A549 (cell line): ENCODE results near the gene ASIC2.

ENCODE experiments used
- CEBPB ChIP-seq, 2 experiments: fragments of >200 bp in 1 of 2; sonication (Bioruptor Twin) in 1 of 2; formaldehyde crosslinking in 1 of 2; IDR thresholded peaks; 2 replicates each; pipeline ENCODE4 v1.6.1; 2012 to 2016
- EP300 ChIP-seq, 2 experiments: fragments of >200 bp; sonication (Bioruptor Twin); formaldehyde crosslinking; IDR thresholded peaks; 2 replicates in 1 of 2; 3 replicates in 1 of 2; pipeline ENCODE4 v1.6.1; 2016 to 2017
- ESRRA ChIP-seq: fragments of 150-350 bp; IDR thresholded peaks from 2 replicates; pipeline ENCODE4 v1.6.1; 2014; ENCODE audit warnings: mild to moderate bottlenecking, low read length, borderline replicate concordance
- HOXB5 ChIP-seq: fragments of 250-450 bp; sonication (Bioruptor Pico); IDR thresholded peaks from 2 replicates; pipeline ENCODE4 v1.5.0; 2020; ENCODE audit warnings: mild to moderate bottlenecking, moderate library complexity
- PHF8 ChIP-seq: fragments of 200-600 bp; sonication (generic); IDR thresholded peaks from 2 replicates; pipeline ENCODE4 v1.6.1; 2016; ENCODE audit warnings: low read depth, mild to moderate bottlenecking, antibody characterized with exemption, moderate library complexity, borderline replicate concordance
- POLR2A ChIP-seq: IDR thresholded peaks from 2 replicates; pipeline ENCODE4 v1.6.1; 2012; ENCODE audit warnings: mild to moderate bottlenecking, low read length
- RAD21 ChIP-seq, 2 experiments: fragments of >200 bp in 1 of 2; sonication (Bioruptor Twin) in 1 of 2; formaldehyde crosslinking in 1 of 2; IDR thresholded peaks in 1 of 2; conservative IDR thresholded peaks in 1 of 2; 2 replicates in 1 of 2; 3 replicates in 1 of 2; pipeline ENCODE4 v1.6.1; 2012 to 2018; ENCODE audit warnings: inconsistent platforms in 1 of 2
- RNF2 ChIP-seq: fragments of 200-600 bp; sonication (generic); IDR thresholded peaks from 2 replicates; pipeline ENCODE4 v1.6.1; 2016; ENCODE audit warnings: low read depth, mild to moderate bottlenecking, antibody characterized with exemption, moderate library complexity, borderline replicate concordance
- SMC3 ChIP-seq: fragments of >200 bp; sonication (Bioruptor Twin); formaldehyde crosslinking; IDR thresholded peaks from 3 replicates; pipeline ENCODE4 v1.6.1; 2018; ENCODE audit warnings: inconsistent platforms
- SREBF2 ChIP-seq: fragments of 450-650 bp; IDR thresholded peaks from 2 replicates; pipeline ENCODE4 v1.6.1; 2014; ENCODE audit warnings: mild to moderate bottlenecking, moderate library complexity
- ZFP36 ChIP-seq: fragments of 450-650 bp; IDR thresholded peaks from 2 replicates; pipeline ENCODE4 v1.6.1; 2014; ENCODE audit warnings: borderline replicate concordance; ENCODE audit not compliant: partially characterized antibody
- TF ChIP-seq, protein P1 (sequence below): fragments of >200 bp; sonication (Bioruptor Twin); formaldehyde crosslinking; IDR thresholded peaks from 3 replicates; pipeline ENCODE4 v1.5.1; 2016
- TF ChIP-seq, protein P2 (sequence below): fragments of 450-650 bp; IDR thresholded peaks from 2 replicates; pipeline ENCODE4 v1.6.1; 2014; ENCODE audit warnings: antibody characterized with exemption
- TF ChIP-seq, protein P3 (sequence below): IDR thresholded peaks from 2 replicates; pipeline ENCODE4 v1.6.1; 2012

DNA sequence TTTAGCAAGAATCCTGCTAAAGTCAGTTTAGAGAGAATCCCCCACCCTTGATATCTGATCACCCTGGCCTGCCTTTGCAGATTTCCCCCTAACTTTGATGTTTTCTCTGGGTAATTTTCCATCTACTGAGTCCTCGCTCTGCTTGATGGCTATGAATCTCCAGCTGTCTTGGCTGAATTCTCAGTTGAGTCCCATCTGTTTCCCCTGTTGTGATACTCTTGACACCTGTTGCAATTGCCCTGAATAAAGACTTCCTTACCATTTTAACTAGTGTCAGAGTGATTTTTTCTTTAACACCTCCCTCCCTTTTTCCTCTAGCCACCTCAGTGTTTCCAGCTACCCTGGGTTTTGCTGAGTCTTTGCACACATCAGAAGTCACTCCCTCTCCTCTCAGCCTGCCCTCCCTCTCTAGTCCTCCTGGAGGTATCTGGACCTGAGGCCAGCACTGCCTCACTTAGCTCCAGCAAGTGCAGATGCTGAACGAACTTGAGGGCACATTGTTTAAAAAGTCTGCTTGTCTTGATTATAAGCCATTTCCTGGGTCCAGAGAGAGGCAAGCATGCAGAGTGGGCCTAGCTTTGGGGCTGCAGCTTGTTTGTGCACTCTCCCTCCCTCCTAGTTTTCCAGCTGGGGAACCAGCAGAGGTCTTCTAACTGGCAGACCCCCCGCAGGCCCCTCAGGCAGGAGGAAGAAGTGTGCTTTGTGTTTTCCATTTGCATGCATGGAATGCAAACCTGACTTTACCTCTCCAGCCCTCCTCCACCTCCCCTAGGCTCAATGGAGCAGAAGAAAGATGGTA is 268.2 kb downstream of the ASIC2 start:
- TF ChIP-seq, protein P1, sequence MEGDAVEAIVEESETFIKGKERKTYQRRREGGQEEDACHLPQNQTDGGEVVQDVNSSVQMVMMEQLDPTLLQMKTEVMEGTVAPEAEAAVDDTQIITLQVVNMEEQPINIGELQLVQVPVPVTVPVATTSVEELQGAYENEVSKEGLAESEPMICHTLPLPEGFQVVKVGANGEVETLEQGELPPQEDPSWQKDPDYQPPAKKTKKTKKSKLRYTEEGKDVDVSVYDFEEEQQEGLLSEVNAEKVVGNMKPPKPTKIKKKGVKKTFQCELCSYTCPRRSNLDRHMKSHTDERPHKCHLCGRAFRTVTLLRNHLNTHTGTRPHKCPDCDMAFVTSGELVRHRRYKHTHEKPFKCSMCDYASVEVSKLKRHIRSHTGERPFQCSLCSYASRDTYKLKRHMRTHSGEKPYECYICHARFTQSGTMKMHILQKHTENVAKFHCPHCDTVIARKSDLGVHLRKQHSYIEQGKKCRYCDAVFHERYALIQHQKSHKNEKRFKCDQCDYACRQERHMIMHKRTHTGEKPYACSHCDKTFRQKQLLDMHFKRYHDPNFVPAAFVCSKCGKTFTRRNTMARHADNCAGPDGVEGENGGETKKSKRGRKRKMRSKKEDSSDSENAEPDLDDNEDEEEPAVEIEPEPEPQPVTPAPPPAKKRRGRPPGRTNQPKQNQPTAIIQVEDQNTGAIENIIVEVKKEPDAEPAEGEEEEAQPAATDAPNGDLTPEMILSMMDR, result no peak
- TF ChIP-seq PHF8 (no peak), EP300 (IDR thresholded peaks at IDR 0.05) (no peak), SMC3 (no peak), ZFP36 (no peak), POLR2A (no peak), CEBPB (IDR thresholded peaks at IDR 0.05) (no peak), SREBF2 (no peak), ESRRA (no peak), HOXB5 (CRISPR knock-in tag) (no peak), RNF2 (no peak), RAD21 (conservative IDR thresholded peaks at IDR 0.05 in 1 of 2, IDR thresholded peaks at IDR 0.05 in 1 of 2) (no peak)
- TF ChIP-seq, protein P2, sequence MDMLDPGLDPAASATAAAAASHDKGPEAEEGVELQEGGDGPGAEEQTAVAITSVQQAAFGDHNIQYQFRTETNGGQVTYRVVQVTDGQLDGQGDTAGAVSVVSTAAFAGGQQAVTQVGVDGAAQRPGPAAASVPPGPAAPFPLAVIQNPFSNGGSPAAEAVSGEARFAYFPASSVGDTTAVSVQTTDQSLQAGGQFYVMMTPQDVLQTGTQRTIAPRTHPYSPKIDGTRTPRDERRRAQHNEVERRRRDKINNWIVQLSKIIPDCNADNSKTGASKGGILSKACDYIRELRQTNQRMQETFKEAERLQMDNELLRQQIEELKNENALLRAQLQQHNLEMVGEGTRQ, result no peak
- TF ChIP-seq, protein P3, sequence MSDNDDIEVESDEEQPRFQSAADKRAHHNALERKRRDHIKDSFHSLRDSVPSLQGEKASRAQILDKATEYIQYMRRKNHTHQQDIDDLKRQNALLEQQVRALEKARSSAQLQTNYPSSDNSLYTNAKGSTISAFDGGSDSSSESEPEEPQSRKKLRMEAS, result no peak
